Gastroesophageal sphincter (tissue), 3 donors: Measurements from ENCODE around the gene C1QL1.

ENCODE experiments used
- CTCF ChIP-seq, 4 experiments: fragments of 200-600 bp in 2 of 4; fragments of 450-650 bp in 2 of 4; sonication (generic) in 1 of 4; IDR thresholded peaks; one replicate each; pipeline ENCODE4 v1.5.1; 2017 to 2019; ENCODE audit warnings: antibody characterized with exemption in 4 of 4, mild to moderate bottlenecking in 2 of 4, moderate library complexity in 2 of 4
- EP300 ChIP-seq: sonication (generic); formaldehyde crosslinking; IDR thresholded peaks from one replicate; pipeline ENCODE4 v1.6.1; 2017; ENCODE audit warnings: antibody characterized with exemption, mild to moderate bottlenecking
- POLR2A ChIP-seq, 2 donors: fragments of 450-650 bp; IDR thresholded peaks; one replicate each; pipeline ENCODE4 v1.6.1; 2017; ENCODE audit warnings: antibody characterized with exemption in 2 of 2, mild to moderate bottlenecking in 2 of 2, moderate library complexity in 1 of 2
- POLR2AphosphoS5 ChIP-seq: sonication (generic); formaldehyde crosslinking; IDR thresholded peaks from one replicate; pipeline ENCODE4 v1.6.1; 2017; ENCODE audit warnings: antibody characterized with exemption

DNA sequence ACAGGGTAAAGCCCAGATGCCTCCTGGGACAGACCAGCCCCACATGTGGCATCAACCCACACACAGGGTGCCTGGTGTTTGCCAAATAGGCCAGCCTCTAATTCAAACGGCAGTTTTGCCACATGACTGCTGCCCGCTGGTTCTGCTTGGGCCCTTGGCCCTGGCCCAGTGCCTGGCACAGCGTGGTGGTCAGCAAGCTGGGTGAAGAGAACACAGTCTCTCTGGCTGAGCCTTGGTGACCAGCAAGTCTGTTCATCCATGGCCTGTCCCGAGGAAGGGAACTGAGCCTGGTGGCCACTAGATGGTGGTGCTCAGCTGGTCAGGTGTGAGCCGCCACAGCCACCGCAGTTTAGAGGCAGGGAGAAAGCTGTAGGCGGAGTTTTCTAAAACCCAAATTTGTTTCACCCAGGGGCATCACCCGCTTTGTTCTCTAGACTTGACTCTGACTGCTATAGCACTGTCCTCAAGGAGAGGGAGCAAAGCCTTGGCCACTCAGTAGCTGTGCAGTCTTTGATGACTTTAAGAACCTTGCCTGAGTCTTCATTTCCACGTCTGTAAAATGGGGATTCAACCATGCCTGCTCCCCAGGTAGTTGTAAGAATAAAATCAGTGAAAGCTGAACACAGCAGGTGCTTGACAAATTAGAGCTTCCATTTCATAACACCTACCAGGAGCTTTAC is 48.1 kb downstream of the C1QL1 start:
- peak in 3 of 4 experiments; percentile 94 to 95 (median 95) for TF ChIP-seq CTCF (IDR thresholded peaks at IDR 0.05)
- TF ChIP-seq POLR2A (IDR thresholded peaks at IDR 0.05), result no peak
- peak; percentile 31 for TF ChIP-seq POLR2AphosphoS5
- TF ChIP-seq EP300, result no peak
